Suprapubic skin (tissue), 4 donors: ENCODE measurements around the gene PUS1. TPM values are rescaled to one million over a fixed set of nuclear protein-coding genes. Genes with fewer than 3 reads are reported as not detected.
"Not testable (repeated sequence)": the region's sequence is repeated elsewhere in the genome, so short reads cannot be mapped to it uniquely, and the experiment has no call there.

Experiments used
- DNase-seq, 2 donors: peaks; one replicate each; pipeline ENCODE4 v3.0.0-alpha.2; 2019; ENCODE audit warnings: low spot score in 2 of 2
- H3K27ac ChIP-seq: fragments of 200-600 bp; sonication (generic); one replicate; pipeline ENCODE4 v1.5.1; 2019
- H3K27me3 ChIP-seq: fragments of 200-600 bp; sonication (generic); one replicate; pipeline ENCODE4 v1.5.1; 2019
- H3K36me3 ChIP-seq: fragments of 200-600 bp; sonication (generic); one replicate; pipeline ENCODE4 v1.5.1; 2019
- H3K4me1 ChIP-seq: fragments of 200-600 bp; sonication (generic); one replicate; pipeline ENCODE4 v1.5.1; 2019
- H3K4me3 ChIP-seq: fragments of 200-600 bp; sonication (generic); one replicate; pipeline ENCODE4 v1.5.1; 2019; ENCODE audit warnings: mild to moderate bottlenecking
- H3K9me3 ChIP-seq: fragments of 200-600 bp; sonication (generic); one replicate; pipeline ENCODE4 v1.5.1; 2019
- EP300 ChIP-seq: sonication (generic); formaldehyde crosslinking; IDR thresholded peaks from one replicate; pipeline ENCODE4 v1.6.1; 2017; ENCODE audit warnings: antibody characterized with exemption
- POLR2A ChIP-seq, 2 donors: fragments of 450-650 bp; IDR thresholded peaks; one replicate each; pipeline ENCODE4 v1.6.1; 2017; ENCODE audit warnings: antibody characterized with exemption in 2 of 2, mild to moderate bottlenecking in 2 of 2, moderate library complexity in 2 of 2
- POLR2AphosphoS5 ChIP-seq, 3 donors: sonication (generic); formaldehyde crosslinking; IDR thresholded peaks; one replicate each; pipeline ENCODE4 v1.6.1; 2017; ENCODE audit warnings: antibody characterized with exemption in 3 of 3
- WGBS: methylation state at CpG from one replicate; pipeline ENCODE4 v1.1.5; 2018; 5-methylcytosine and 5-hydroxymethylcytosine counted together
- total RNA-seq, 4 donors: library from RNA; depleted of rRNA; stranded (reverse); fragments of >200 nt; gene quantifications; one replicate each; pipeline ENCODE4 v1.1.0, GENCODE V29; 2016
- TF ChIP-seq, protein P1 (sequence below), 2 donors: fragments of 200-600 bp in 1 of 2; fragments of 450-650 bp in 1 of 2; sonication (generic) in 1 of 2; IDR thresholded peaks; one replicate each; pipeline ENCODE4 v1.5.1; 2016 to 2019; ENCODE audit warnings: antibody characterized with exemption in 2 of 2, mild to moderate bottlenecking in 1 of 2, moderate library complexity in 1 of 2

Gene PUS1
- total RNA-seq, 4 donors from 2014 or later, result 16.3 to 24.4 (median 21.8) TPM

DNA sequence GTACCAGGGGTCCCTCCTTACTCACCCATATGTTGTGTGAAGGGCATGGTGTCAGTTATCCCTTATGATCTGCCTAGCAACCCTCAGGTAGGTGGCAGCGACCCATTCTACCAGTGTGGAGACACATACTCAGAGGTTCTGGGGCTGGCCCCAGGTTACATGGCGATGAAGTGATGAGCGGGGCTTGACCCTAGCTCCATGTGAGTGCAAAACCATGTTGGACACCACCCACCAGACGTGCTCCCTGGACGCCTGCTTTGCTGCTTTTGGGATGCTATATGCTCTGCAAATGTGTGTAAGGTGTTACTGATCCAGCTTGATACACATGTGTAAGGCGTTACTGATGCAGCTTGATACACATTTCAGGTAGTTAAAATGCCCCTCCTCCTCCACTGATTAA, 54.0 kb downstream of the PUS1 start:
- H3K4me1 ChIP-seq, result no peaks in the 10 kb centered on the region
- peak in 1 of 2 donors; percentile 26 for DNase-seq
- peaks cover 84% of the 10 kb centered on the region for H3K36me3 ChIP-seq
- WGBS, result 91% methylated on average over 6 of the region's 6 CpGs
- TF ChIP-seq POLR2AphosphoS5 (IDR thresholded peaks at IDR 0.05), result no peak
- TF ChIP-seq, protein P1, sequence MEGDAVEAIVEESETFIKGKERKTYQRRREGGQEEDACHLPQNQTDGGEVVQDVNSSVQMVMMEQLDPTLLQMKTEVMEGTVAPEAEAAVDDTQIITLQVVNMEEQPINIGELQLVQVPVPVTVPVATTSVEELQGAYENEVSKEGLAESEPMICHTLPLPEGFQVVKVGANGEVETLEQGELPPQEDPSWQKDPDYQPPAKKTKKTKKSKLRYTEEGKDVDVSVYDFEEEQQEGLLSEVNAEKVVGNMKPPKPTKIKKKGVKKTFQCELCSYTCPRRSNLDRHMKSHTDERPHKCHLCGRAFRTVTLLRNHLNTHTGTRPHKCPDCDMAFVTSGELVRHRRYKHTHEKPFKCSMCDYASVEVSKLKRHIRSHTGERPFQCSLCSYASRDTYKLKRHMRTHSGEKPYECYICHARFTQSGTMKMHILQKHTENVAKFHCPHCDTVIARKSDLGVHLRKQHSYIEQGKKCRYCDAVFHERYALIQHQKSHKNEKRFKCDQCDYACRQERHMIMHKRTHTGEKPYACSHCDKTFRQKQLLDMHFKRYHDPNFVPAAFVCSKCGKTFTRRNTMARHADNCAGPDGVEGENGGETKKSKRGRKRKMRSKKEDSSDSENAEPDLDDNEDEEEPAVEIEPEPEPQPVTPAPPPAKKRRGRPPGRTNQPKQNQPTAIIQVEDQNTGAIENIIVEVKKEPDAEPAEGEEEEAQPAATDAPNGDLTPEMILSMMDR (IDR thresholded peaks at IDR 0.05), result no peak
- TF ChIP-seq EP300, result no peak
- no peak for TF ChIP-seq POLR2A (IDR thresholded peaks at IDR 0.05)
- H3K27me3 ChIP-seq, result no peaks in the 10 kb centered on the region
- no peak overlapping the region for H3K27ac ChIP-seq
- no peak overlapping the region for H3K4me3 ChIP-seq
- H3K9me3 ChIP-seq, result no peaks in the 10 kb centered on the region

DNA sequence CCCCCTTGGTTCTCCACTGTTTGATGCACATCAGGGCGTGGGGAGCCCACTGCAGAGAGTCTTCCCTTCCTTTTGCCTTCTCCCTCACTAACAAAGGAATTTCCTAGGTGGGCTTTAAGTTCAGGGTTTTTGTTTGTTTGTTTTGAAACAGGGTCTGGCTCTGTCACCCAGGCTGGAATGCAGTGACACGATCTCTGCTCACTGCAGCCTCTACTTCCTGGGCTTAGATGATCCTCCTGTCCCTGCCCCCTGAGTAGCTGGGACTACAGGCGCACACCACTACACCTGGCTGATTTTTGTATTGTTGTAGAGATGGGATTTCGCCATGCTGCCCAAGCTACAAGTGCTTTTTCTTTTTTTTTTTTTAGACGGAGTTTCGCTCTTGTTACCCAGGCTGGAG, 54.5 kb downstream of the PUS1 start:
- no peak for DNase-seq
- 97% methylated on average over 6 of the region's 6 CpGs for WGBS

GRCh38 chr12:131984334-131984733, 55.3 kb downstream of the PUS1 start:
- Histone ChIP-seq H3K4me3 (no peak overlapping the region), H3K27me3 (no peaks in the 10 kb centered on the region), H3K4me1 (no peaks in the 10 kb centered on the region), H3K9me3 (no peaks in the 10 kb centered on the region), H3K36me3 (peaks cover 95% of the 10 kb centered on the region), H3K27ac (no peak overlapping the region)
- peak in 1 of 2 donors; percentile 28 for DNase-seq
- TF ChIP-seq POLR2A (IDR thresholded peaks at IDR 0.05) (no peak), POLR2AphosphoS5 (IDR thresholded peaks at IDR 0.05) (no peak), EP300 (no peak)
- TF ChIP-seq, protein P1 (IDR thresholded peaks at IDR 0.05), result no peak
- 91% methylated on average over 3 of the region's 3 CpGs for WGBS

More for the DNA sequence above, 54.5 kb downstream of the PUS1 start:
- peaks cover 87% of the 10 kb centered on the region for H3K36me3 ChIP-seq
- H3K27ac ChIP-seq, result no peak overlapping the region
- H3K4me1 ChIP-seq, result no peaks in the 10 kb centered on the region
- H3K4me3 ChIP-seq, result no peak overlapping the region
- no peak for TF ChIP-seq POLR2AphosphoS5 (IDR thresholded peaks at IDR 0.05)
- no peaks in the 10 kb centered on the region for H3K27me3 ChIP-seq
- H3K9me3 ChIP-seq, result no peaks in the 10 kb centered on the region

DNA sequence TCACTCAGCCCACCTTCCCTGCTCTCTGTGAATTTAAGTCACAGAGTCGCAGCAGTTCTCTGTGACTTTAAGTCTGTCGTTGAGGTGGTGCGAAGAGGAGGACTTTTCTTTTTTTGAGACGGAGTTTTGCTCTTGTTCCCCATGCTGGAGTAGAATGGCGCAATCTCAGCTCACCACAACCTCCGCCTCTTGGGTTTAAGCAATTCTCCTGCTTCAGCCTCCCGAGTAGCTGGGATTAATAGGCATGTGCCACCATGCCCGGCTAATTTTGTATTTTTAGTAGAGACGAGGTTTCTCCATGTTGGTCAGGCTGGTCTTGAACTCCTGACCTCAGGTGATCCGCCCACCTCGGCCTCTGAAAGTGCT, 56.4 kb downstream of the PUS1 start:
- not testable (repeated sequence) for H3K27me3 ChIP-seq, H3K9me3 ChIP-seq, H3K4me3 ChIP-seq, H3K4me1 ChIP-seq, H3K27ac ChIP-seq, DNase-seq
- 86% methylated on average over 11 of the region's 11 CpGs for WGBS
- H3K36me3 ChIP-seq, result peaks cover 95% of the 10 kb centered on the region

DNA sequence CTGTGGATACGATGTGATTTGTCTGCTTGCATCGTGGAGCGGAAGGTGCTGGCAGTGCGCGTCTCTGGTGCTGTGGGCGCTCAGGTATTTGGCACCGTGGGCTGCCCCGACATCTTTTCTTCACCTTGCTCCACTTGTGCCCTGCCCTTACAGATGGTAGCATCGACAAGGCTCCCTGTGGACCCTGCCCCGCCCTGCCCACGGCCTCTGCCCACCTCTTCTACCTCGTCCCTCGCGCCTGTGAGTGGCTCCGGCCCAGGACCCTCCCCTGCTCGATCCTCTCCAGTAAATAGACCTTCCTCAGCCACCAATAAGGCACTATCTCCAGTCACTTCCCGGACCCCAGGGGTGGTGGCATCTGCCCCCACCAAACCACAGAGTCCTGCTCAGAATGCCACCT, 57.3 kb downstream of the PUS1 start:
- no peaks in the 10 kb centered on the region for H3K9me3 ChIP-seq
- H3K4me1 ChIP-seq, result no peaks in the 10 kb centered on the region
- 95% methylated on average over 17 of the region's 17 CpGs for WGBS
- TF ChIP-seq, protein P1 (IDR thresholded peaks at IDR 0.05), result no peak
- TF ChIP-seq POLR2A (IDR thresholded peaks at IDR 0.05), result no peak
- TF ChIP-seq EP300, result no peak
- TF ChIP-seq POLR2AphosphoS5 (IDR thresholded peaks at IDR 0.05), result no peak
- peak in 1 of 2 donors; percentile 52 for DNase-seq
- no peak overlapping the region for H3K4me3 ChIP-seq
- H3K27me3 ChIP-seq, result no peaks in the 10 kb centered on the region
- peaks cover 95% of the 10 kb centered on the region for H3K36me3 ChIP-seq
- no peak overlapping the region for H3K27ac ChIP-seq

- 86% methylated on average over 5 of the region's 5 CpGs for WGBS
- Histone ChIP-seq H3K9me3 (no peaks in the 10 kb centered on the region), H3K27me3 (no peaks in the 10 kb centered on the region), H3K36me3 (peaks cover 95% of the 10 kb centered on the region), H3K4me1 (no peaks in the 10 kb centered on the region), H3K27ac (no peak overlapping the region), H3K4me3 (no peak overlapping the region)
- TF ChIP-seq POLR2AphosphoS5 (IDR thresholded peaks at IDR 0.05), result no peak
- TF ChIP-seq EP300, result no peak
- TF ChIP-seq, protein P1 (IDR thresholded peaks at IDR 0.05), result no peak
- TF ChIP-seq POLR2A (IDR thresholded peaks at IDR 0.05), result no peak
- DNase-seq, result peak in 1 of 2 donors; percentile 6
Measured at GRCh38 chr12:131986910-131987309, 57.8 kb downstream of the PUS1 start.
